Esophagus squamous epithelium (tissue), 4 donors: ENCODE data around the gene BRD9.
"Not testable (repeated sequence)": the region's sequence is repeated elsewhere in the genome, so short reads cannot be mapped to it uniquely, and the experiment has no call there.

Experiments used
- CTCF ChIP-seq, 6 experiments: fragments of 450-650 bp in 4 of 6; fragments of 200-600 bp in 2 of 6; sonication (generic) in 2 of 6; IDR thresholded peaks; one replicate each; pipeline ENCODE4 v1.5.1; 2016 to 2019; ENCODE audit warnings: antibody characterized with exemption in 6 of 6, mild to moderate bottlenecking in 4 of 6, moderate library complexity in 4 of 6
- POLR2A ChIP-seq, 4 donors: fragments of 450-650 bp; IDR thresholded peaks; one replicate each; pipeline ENCODE4 v1.6.1; 2017; ENCODE audit warnings: antibody characterized with exemption in 4 of 4, mild to moderate bottlenecking in 4 of 4, moderate library complexity in 3 of 4

GRCh38 chr5:940741-941140, 48.1 kb upstream of the BRD9 start:
- TF ChIP-seq CTCF, POLR2A (IDR thresholded peaks at IDR 0.05): not testable (repeated sequence)
